ENCODE results near the gene OSBP2.

OSBP2 gene

GRCh38 chr22:30828187-30829155 is 133.8 kb downstream of the OSBP2 start:
- TF ChIP-seq CTCF (IDR thresholded peaks at IDR 0.05; ENCODE audit: low read depth, low read length), result no peak
- no peak overlapping the region for H3K4me3 ChIP-seq (replicated peaks in 1 of 2; ENCODE audit: low read depth in 2 of 2, low read length in 2 of 2)
- DNase-seq (ENCODE audit: low read depth in 2 of 2), result no peak

GRCh38 chr22:30829901-30830550 is 135.4 kb downstream of the OSBP2 start:
- no peak overlapping the region for H3K4me3 ChIP-seq (replicated peaks in 1 of 2; ENCODE audit: low read depth in 2 of 2, low read length in 2 of 2)
- no peak for TF ChIP-seq CTCF (IDR thresholded peaks at IDR 0.05; ENCODE audit: low read depth, low read length)
- peak; percentile 86 to 99 for DNase-seq (ENCODE audit: low read depth in 2 of 2)

DNA sequence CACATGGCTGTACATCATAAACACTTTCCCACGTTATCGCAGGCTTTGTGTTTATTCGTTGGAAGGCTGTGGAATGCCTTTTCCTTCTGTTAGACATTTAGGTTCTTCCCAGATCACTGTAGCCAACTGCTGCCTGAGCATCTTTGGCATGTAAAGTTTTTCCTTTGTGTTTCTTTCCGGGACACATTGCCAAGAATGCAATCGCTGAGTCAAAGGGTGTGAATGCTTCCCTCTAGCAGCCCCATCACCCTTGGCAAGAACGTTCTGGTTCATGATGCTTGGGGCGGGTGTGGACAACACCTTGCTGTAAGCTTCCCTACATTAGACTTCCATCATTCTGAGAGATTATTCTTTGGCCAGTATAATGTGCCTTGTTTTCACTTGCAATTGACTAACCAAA is 136.2 kb downstream of the OSBP2 start:
- DNase-seq (ENCODE audit: low read depth in 2 of 2), result peak; percentile 94 to 98
- H3K4me3 ChIP-seq (replicated peaks in 1 of 2; ENCODE audit: low read depth in 2 of 2, low read length in 2 of 2), result no peak overlapping the region
- TF ChIP-seq CTCF (IDR thresholded peaks at IDR 0.05; ENCODE audit: low read depth, low read length), result no peak

- DNase-seq (ENCODE audit: low read depth in 2 of 2), result no peak
- H3K4me3 ChIP-seq (replicated peaks in 1 of 2; ENCODE audit: low read depth in 2 of 2, low read length in 2 of 2), result no peak overlapping the region
- TF ChIP-seq CTCF (IDR thresholded peaks at IDR 0.05; ENCODE audit: low read depth, low read length), result no peak
These were observed 137.8 kb downstream of the OSBP2 start for GRCh38 chr22:30832407-30832987.

DNA sequence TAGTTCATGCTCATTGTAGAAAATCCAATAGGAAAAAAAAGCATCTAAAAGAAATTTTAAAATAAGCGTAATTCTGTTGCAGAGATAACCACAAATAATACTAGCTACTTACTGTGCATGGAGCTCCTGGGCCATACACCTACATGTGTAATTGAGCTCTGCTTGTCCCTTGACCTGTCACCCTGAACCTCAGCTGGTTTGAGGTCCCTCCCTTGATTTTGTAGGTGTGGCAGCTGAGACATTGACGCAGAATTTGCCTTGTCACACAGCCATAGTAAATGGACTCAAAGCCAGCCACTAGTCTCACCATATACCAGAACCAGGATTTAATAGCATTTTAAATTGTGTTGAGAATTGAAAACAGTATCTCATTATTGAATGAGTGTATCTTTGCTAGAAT is 138.6 kb downstream of the OSBP2 start:
- no peak for DNase-seq (ENCODE audit: low read depth in 2 of 2)
- no peak overlapping the region for H3K4me3 ChIP-seq (replicated peaks in 1 of 2; ENCODE audit: low read depth in 2 of 2, low read length in 2 of 2)
- no peak for TF ChIP-seq CTCF (IDR thresholded peaks at IDR 0.05; ENCODE audit: low read depth, low read length)

GRCh38 chr22:30837531-30837930 is 142.9 kb downstream of the OSBP2 start:
- H3K4me3 ChIP-seq (replicated peaks in 1 of 2; ENCODE audit: low read depth in 2 of 2, low read length in 2 of 2), result no peak overlapping the region
- no peak for TF ChIP-seq CTCF (IDR thresholded peaks at IDR 0.05; ENCODE audit: low read depth, low read length)
- no peak for DNase-seq (ENCODE audit: low read depth in 2 of 2)
